Hepatocyte (in vitro differentiated cells): ENCODE results near the gene D2HGDH.

ENCODE experiments used
- EZH2 ChIP-seq: fragments of 200-600 bp; sonication (generic); IDR thresholded peaks from 2 replicates; pipeline ENCODE4 v1.6.1; 2016; ENCODE audit warnings: antibody characterized with exemption, mild to moderate bottlenecking, borderline replicate concordance
- TF ChIP-seq, protein P1 (sequence below): fragments of 200-600 bp; sonication (generic); IDR thresholded peaks from 2 replicates; pipeline ENCODE4 v1.5.1; 2016; ENCODE audit warnings: antibody characterized with exemption, mild to moderate bottlenecking; ENCODE audit not compliant: poor library complexity

GRCh38 chr2:241750076-241750840 lies 15.8 kb downstream of the D2HGDH start:
- TF ChIP-seq, protein P1, sequence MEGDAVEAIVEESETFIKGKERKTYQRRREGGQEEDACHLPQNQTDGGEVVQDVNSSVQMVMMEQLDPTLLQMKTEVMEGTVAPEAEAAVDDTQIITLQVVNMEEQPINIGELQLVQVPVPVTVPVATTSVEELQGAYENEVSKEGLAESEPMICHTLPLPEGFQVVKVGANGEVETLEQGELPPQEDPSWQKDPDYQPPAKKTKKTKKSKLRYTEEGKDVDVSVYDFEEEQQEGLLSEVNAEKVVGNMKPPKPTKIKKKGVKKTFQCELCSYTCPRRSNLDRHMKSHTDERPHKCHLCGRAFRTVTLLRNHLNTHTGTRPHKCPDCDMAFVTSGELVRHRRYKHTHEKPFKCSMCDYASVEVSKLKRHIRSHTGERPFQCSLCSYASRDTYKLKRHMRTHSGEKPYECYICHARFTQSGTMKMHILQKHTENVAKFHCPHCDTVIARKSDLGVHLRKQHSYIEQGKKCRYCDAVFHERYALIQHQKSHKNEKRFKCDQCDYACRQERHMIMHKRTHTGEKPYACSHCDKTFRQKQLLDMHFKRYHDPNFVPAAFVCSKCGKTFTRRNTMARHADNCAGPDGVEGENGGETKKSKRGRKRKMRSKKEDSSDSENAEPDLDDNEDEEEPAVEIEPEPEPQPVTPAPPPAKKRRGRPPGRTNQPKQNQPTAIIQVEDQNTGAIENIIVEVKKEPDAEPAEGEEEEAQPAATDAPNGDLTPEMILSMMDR = no peak
- TF ChIP-seq EZH2 = no peak
